Mucosa of descending colon (tissue), 3 donors: ENCODE data around the gene CTBP1. TPM values are rescaled to one million over a fixed set of nuclear protein-coding genes. Genes with fewer than 3 reads are reported as not detected.
A peak's percentile ranks its signal among the peaks of the same experiment; 100 is the strongest.

Experiments
- ATAC-seq: fragments of 200-7000 bp; cut with Tn5 transposase; one replicate; pipeline ENCODE4 v1.9.1; 2020; ENCODE audit warnings: mild to moderate bottlenecking, moderate library complexity
- DNase-seq, 3 donors: peaks; one replicate each; pipeline ENCODE4 v3.0.0-alpha.2; 2020
- H3K36me3 ChIP-seq: fragments of 200-600 bp; one replicate; pipeline ENCODE4 v1.8.0; 2021; ENCODE audit warnings: low read depth, mild to moderate bottlenecking
- H3K4me1 ChIP-seq: fragments of 200-600 bp; one replicate; pipeline ENCODE4 v1.8.0; 2021; ENCODE audit warnings: low read depth, mild to moderate bottlenecking
- H3K4me3 ChIP-seq: fragments of 200-600 bp; one replicate; pipeline ENCODE4 v1.8.0; 2021; ENCODE audit warnings: mild to moderate bottlenecking
- H3K9me3 ChIP-seq: fragments of 200-600 bp; one replicate; pipeline ENCODE4 v1.8.0; 2021; ENCODE audit warnings: mild to moderate bottlenecking
- CTCF ChIP-seq: fragments of 200-600 bp; IDR thresholded peaks from one replicate; pipeline ENCODE4 v1.8.0; 2022; ENCODE audit warnings: antibody characterized with exemption, mild to moderate bottlenecking
- intact Hi-C, 2 donors: fragments of 100-400 bp; cut with DNase I in 1 of 2; cut with micrococcal nuclease in 1 of 2; formaldehyde crosslinking; loops; one replicate each; pipeline versions ENCODE4 v1.11.0 to v1.11.1; 2022; cut with DNase I, micrococcal nuclease
- total RNA-seq, 3 donors: library from RNA; stranded (reverse); fragmentation: NEBNext Ultra II Directional in 2 of 3; extraction: Animal tissue kit (Norgen Biotek cat#: 25700) in 2 of 3; gene quantifications; one replicate each; pipeline versions ENCODE4 v1.2.1 to v1.2.4, GENCODE V29; 2021 to 2023
- donor health status: DM: no; HTN: no; CAD: no; lungs with moderate emphysema.
- donor health status: DM: no; HTN: no; CAD: no.
- donor health status: DM: no; HTN: yes; CAD: no.

The CTBP1 gene
- total RNA-seq, 3 donors from 2014 or later, result 151 to 188 (median 168) TPM

GRCh38 chr4:1206299-1207156 lies 42.4 kb downstream of the CTBP1 start:
- Histone ChIP-seq H3K9me3 (no peaks in the 10 kb centered on the region), H3K4me1 (peaks cover 56% of the 10 kb centered on the region), H3K4me3 (no peak overlapping the region), H3K36me3 (no peaks in the 10 kb centered on the region)
- TF ChIP-seq CTCF, result no peak
- DNase-seq, result peak in 2 of 3 donors; percentile 47 to 62
- intact Hi-C loops, result no loop called here
- peak; percentile 2 for ATAC-seq

GRCh38 chr4:1205586-1206298 lies 43.2 kb downstream of the CTBP1 start:
- H3K9me3 ChIP-seq, result no peaks in the 10 kb centered on the region
- intact Hi-C loops, result no loop called here
- H3K4me1 ChIP-seq, result peaks cover 58% of the 10 kb centered on the region
- DNase-seq, result peak; percentile 16 to 63 (median 39)
- no peak overlapping the region for H3K4me3 ChIP-seq
- no peaks in the 10 kb centered on the region for H3K36me3 ChIP-seq
- no peak for TF ChIP-seq CTCF
- no peak for ATAC-seq

- intact Hi-C loops, result no loop called here
- ATAC-seq (peak; percentile 77), DNase-seq (peak; percentile 89 to 94 (median 93))
- no peaks in the 10 kb centered on the region for H3K9me3 ChIP-seq
- H3K36me3 ChIP-seq, result no peaks in the 10 kb centered on the region
- no peak overlapping the region for H3K4me3 ChIP-seq
- H3K4me1 ChIP-seq, result peaks cover 55% of the 10 kb centered on the region
- no peak for TF ChIP-seq CTCF
Observed at GRCh38 chr4:1204828-1205585, 43.9 kb downstream of the CTBP1 start.

GRCh38 chr4:1204286-1204827 lies 44.6 kb downstream of the CTBP1 start:
- Histone ChIP-seq H3K36me3 (no peaks in the 10 kb centered on the region), H3K4me1 (peaks cover 52% of the 10 kb centered on the region), H3K4me3 (no peak overlapping the region), H3K9me3 (no peaks in the 10 kb centered on the region)
- peak; percentile 39 to 65 (median 54) for DNase-seq
- TF ChIP-seq CTCF, result no peak
- intact Hi-C loops, result no loop called here
- no peak for ATAC-seq

- ATAC-seq (no peak), DNase-seq (peak in 2 of 3 donors; percentile 2 to 18)
- H3K4me3 ChIP-seq, result no peak overlapping the region
- intact Hi-C loops, result no loop called here
- H3K4me1 ChIP-seq, result peaks cover 41% of the 10 kb centered on the region
- no peaks in the 10 kb centered on the region for H3K9me3 ChIP-seq
- TF ChIP-seq CTCF, result no peak
- H3K36me3 ChIP-seq, result no peaks in the 10 kb centered on the region
Observed at GRCh38 chr4:1203026-1203616, 45.8 kb downstream of the CTBP1 start.
